Cardiac atrium fibroblast (primary cell): ENCODE data around the gene ZKSCAN8. TPM values are rescaled to one million over a fixed set of nuclear protein-coding genes. Genes with fewer than 3 reads are reported as not detected.

Experiments
- total RNA-seq: library from RNA; depleted of rRNA; stranded (reverse); fragments of >200 nt; gene quantifications from 2 replicates; pipeline ENCODE4 v1.2.3, GENCODE V29; 2015

ZKSCAN8 gene
- total RNA-seq, result 7.2 and 10.4 TPM in 2 replicates

GRCh38 chr6:28141500-28142329 is at the start of gene ZKSCAN8:
TSS of gene ZKSCAN8 (plus strand) at chr6:28141883. CDS start at chr6:28148408, 6,525 bp downstream.

GRCh38 chr6:28124350-28124970 is 17.2 kb upstream of the ZKSCAN8 start, which contains the start of gene ZSCAN16:
TSS of gene ZSCAN16 (plus strand) at chr6:28124609. CDS start at chr6:28125444, 835 bp downstream.

Other genes starting within 250 kb of the ZKSCAN8 start
- gene OR2B2, start 229.5 kb upstream of the ZKSCAN8 start, total RNA-seq, result not detected in 2 replicates
- not detected in 2 replicates for gene OR2B6, start 184.6 kb upstream of the ZKSCAN8 start, total RNA-seq
- 0.16 and 0.36 TPM in 2 replicates for gene ZNF165, start 61.3 kb upstream of the ZKSCAN8 start, total RNA-seq
- 3.4 TPM in 1 of 2 replicates, not detected in the other for gene ZSCAN16, start 17.3 kb upstream of the ZKSCAN8 start, total RNA-seq
- 1.8 and 3.7 TPM in 2 replicates for gene ZSCAN9, start 83.4 kb downstream of the ZKSCAN8 start, total RNA-seq
- 2.5 and 2.6 TPM in 2 replicates for gene ZKSCAN4, start 110.4 kb downstream of the ZKSCAN8 start, total RNA-seq
- 0.36 and 2.3 TPM in 2 replicates for gene NKAPL, start 117.4 kb downstream of the ZKSCAN8 start, total RNA-seq
- gene ZSCAN26, start 125.3 kb downstream of the ZKSCAN8 start, total RNA-seq, result 11.8 and 15.9 TPM in 2 replicates
- 1.3 and 2.4 TPM in 2 replicates for gene PGBD1, start 139.7 kb downstream of the ZKSCAN8 start, total RNA-seq
- 10.5 and 18.0 TPM in 2 replicates for gene ZSCAN31, start 194.3 kb downstream of the ZKSCAN8 start, total RNA-seq
- 1.6 and 2.2 TPM in 2 replicates for gene ZKSCAN3, start 208.1 kb downstream of the ZKSCAN8 start, total RNA-seq